HG02588 (cell line): Measurements from ENCODE around the gene OR2A5.
"Not testable (repeated sequence)": the region's sequence is repeated elsewhere in the genome, so short reads cannot be mapped to it uniquely, and the experiment has no call there.

Experiments used
- ATAC-seq: cut with Tn5 transposase; IDR thresholded peaks from one replicate; pipeline ENCODE4 v1.9.1; 2021; ENCODE audit warnings: mild to moderate bottlenecking, moderate library complexity; ENCODE audit not compliant: unreplicated experiment

OR2A5 gene

DNA sequence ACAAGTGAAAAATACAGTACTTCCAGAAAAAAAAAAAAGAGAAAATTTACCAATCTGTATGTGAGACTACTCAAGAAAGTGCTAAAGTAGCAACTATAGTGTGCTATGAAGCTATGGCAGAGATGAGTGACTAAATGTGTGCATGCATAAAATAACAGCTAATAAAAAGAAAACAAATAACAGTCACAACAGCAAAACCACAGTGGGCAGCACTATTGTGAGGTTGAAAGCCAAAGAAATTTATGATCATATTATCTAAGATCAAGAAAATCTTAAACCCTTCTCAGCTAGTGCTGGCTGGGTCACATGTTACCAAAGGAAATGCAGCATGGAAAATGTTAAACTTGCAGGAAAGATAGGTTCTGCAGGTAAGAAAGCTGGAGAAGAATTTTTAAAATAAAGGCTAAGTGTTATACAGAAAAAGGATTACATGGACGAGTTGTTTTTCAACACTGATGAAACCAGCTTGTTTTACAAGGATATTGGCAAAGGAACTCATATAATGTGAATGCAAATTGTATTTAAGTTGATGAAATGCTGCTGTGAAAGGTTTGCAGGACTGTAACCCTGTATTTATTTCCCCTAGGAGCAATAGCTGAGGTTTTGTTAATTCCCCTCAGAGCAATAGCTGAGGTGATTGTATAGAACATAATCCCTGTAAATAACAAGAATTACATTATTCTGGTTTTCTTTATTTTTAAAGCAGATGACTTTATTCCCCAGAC is 15.6 kb upstream of the OR2A5 start:
- ATAC-seq = no peak

DNA sequence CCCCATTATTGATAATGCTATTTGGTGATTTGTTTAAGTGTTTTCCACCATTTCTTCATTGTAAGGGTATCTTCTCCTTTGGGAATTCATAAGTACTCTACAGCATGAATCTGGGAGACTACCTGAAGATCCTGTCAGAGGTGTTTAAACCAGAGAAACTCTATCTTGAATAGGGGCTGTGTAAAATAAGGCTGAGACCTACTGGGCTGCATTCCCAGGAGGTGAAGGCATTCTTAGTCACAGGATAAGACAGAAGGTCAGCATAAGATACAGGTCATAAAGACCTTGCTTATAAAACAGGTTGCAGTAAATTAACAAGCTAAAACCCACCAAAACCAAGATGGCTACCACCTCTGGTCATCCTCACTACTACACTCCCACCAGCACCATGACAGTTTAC is 13.4 kb upstream of the OR2A5 start:
- no peak for ATAC-seq

DNA sequence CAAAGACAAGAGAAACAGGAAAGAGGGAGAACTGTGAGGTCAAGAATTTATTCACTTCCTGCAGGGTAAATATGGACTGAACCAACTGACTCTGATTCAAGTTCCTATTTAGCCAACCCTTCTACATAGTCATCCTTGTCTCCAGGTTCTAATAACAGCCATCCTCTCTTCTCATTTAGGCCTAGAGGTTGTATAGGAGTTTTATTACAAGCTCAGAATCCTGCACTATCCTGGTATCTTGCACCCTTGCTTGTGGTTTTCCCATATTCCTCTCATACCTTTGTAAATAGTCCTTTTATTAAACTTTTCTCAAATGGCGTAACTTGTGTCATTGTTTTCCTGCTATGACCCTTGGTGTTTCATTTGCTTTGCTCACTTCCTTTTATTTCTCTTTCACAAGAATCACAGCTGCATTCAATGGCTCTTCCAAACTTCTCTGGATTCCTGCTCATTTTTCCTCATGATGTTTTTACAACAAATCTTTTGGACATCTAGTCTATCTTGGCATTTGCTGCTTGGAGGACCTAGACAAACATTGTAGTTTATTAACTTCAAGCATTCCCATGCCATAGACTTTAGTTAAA is 12.4 kb upstream of the OR2A5 start:
- no peak for ATAC-seq

DNA sequence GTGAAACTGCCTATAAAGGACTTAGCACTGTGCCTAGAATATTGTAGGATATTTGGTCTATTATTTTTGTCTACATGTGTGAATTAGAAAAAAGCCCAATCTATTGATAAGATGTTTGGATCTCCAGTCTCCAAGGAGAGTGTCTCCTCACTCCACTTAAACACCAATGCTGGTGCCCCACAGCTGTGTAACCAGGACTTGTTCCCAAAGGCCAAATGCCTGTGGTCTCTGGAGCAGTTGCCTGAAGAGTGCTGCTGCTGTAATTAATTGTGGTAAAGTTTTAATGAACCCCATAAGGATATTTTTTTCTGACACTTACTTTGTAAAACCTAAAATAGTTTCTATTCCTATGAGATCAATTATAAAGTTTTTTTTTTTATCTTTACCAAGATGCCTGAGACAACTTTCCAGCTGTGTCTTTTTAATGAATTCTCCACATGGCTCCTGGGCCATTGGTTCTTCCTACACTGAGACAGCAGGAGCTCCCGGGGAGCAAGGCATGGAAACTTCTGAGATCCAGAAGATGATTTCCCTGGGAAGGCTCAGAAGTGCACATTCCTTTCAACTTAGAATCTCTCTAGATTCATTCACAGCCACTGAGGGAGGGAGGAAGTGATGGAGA is 11.2 kb upstream of the OR2A5 start:
- ATAC-seq = no peak

DNA sequence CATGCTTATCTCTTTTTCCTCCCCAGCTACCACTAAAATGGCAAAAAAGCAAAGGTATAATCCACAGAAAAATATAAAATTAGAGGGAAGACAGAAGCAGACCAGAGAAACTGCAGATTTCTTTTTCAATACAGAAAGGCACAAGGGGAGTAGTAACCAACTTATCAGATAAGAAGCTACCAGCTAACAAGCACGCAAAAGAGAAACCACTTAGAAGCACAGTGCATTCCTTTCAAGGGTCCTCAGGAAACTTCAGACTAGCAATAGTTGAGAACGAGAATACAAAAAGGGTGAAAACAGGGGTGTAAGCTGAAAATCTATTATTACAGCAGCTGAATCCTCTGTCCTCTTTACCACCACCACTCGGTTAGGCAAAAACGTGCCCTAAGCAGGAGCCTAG is 9.9 kb upstream of the OR2A5 start:
- no peak for ATAC-seq

DNA sequence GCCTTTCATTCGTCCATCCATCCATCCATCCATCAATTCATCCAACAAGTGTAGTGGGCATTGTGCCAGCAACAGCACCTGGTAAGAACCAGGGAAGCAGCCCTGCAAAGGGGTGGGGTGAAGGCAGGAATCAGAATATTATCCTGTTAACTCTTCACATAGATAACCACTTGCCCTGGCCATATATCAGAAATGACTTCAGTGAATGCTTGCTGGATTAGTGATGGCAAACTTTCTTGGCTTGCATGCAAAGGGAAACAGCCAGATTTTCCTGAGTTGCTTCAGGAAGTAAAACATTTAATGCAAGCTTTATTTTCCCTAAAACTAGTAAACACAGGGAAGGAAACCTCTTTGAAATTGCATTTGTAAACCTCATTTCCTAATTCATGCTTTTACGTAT is 743 bp downstream of the OR2A5 start:
- no peak for ATAC-seq

DNA sequence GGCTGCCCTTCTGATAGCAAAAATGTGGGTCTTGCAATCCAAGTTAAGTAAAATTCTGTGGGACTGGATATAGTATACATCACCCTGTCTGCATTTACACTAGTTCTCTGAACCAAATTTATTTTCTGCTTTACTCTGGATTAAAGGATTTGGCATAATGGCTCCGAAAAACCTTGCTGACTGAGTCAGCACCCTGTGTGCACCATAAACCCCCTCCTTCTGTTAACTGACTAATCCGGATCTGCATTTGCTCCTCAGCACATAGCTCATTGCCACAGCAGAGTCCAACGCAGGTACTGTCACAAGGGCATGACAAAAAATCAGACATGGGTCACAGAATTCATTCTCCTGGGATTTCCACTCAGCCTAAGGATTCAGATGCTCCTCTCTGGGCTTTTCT is 1.3 kb downstream of the OR2A5 start:
- no peak for ATAC-seq

DNA sequence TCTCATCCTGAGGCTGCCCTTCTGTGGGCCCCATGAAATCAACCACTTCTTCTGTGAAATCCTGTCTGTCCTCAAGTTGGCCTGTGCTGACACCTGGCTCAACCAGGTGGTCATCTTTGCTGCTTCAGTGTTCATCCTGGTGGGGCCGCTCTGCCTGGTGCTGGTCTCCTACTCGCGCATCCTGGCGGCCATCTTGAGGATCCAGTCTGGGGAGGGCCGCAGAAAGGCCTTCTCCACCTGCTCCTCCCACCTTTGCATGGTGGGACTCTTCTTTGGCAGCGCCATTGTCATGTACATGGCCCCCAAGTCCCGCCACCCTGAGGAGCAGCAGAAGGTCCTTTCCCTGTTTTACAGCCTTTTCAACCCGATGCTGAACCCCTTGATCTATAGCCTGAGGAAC is 2.1 kb downstream of the OR2A5 start:
- ATAC-seq = not testable (repeated sequence)

DNA sequence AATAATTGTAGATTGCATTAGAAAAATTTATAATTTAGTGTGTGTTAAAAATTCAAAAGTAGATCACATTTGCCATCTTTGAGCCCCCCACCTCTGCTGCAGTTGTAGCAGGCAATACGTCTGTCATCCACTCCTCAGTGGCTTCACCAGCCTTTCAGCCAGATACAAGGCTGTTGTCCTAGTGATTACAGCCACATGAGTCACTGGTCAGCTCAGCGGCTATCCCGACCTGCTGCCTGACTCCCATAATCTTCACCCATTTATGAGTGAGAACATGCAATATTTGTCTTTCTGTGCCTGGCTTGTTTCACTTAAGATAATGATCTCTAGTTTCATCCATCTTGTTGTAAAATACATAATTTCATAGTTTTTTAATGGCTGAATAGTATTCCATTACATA is 9.2 kb downstream of the OR2A5 start:
- ATAC-seq = no peak

DNA sequence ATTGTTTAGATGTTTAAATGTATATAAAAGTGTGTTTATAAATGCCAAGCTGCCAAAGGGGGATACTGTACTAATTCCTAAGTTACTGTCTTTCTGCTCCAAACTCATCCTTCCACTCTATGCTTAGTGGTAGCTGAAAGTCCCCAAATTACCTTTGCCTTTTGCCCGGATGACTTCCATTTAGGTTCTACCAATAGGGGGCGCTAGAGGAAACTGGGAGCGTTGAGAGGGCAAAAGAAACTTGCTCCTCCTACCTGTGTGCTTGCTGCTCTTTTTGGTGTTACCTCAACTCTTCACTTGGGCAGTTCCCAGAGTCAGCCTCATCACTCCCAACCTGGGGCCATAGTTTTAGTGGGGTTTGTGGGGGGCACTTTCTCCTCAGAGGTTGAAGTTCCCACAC is 15.0 kb downstream of the OR2A5 start:
- ATAC-seq = no peak

DNA sequence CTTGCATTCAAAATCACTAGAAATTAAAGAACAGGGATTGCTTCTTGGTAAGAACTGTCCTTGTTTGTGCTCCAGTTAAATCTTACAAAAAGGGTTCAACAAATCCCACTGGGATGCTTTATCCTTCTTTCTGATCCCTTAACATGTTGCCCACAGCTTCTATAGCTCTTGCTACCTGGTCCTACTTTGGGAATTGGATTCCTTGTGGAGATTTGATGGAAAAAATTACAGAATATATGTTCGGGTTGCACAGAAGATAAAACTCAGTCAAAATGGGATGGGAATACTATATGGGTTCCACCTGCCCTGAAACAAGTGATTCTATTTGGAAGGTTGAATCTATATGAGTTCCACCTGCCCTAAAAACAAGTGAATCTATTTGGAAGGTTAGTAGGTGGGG is 20.8 kb downstream of the OR2A5 start, which contains the start of gene OR2A25:
Gene OR2A25 (plus strand): TSS at position 301 of the 400 bp plus-strand sequence. CDS start 4,409 bp downstream, outside the sequence.
- ATAC-seq = no peak

DNA sequence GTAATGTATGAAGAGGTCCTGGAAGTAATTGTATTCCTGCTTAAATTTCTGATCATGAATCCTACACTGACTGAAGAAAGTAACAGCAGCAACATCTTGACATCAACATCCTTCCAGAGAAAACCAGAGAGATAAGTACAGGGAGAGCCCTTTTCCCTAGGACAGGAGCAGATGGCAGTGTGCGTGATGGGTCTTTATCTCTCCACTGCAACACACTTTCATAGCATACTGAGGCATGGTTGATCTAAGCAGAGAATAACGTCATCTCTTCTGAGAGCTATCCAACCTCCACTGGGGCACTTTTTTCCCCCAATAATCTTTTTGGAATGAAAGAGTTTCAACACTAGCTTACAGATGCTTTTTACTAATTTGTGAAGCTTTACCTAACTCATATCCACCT is 21.2 kb downstream of the OR2A5 start:
- ATAC-seq = no peak

DNA sequence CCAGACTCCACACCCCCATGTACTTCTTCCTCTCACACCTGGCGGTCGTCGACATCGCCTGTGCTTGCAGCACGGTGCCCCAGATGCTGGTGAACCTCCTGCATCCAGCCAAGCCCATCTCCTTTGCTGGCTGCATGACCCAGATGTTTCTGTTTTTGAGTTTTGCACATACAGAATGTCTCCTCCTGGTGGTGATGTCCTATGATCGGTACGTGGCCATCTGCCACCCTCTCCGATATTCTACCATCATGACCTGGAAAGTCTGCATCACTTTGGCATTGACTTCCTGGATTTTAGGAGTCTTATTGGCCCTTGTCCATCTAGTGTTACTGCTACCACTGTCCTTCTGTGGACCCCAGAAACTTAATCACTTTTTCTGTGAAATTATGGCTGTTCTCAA is 25.6 kb downstream of the OR2A5 start:
- ATAC-seq = no peak

DNA sequence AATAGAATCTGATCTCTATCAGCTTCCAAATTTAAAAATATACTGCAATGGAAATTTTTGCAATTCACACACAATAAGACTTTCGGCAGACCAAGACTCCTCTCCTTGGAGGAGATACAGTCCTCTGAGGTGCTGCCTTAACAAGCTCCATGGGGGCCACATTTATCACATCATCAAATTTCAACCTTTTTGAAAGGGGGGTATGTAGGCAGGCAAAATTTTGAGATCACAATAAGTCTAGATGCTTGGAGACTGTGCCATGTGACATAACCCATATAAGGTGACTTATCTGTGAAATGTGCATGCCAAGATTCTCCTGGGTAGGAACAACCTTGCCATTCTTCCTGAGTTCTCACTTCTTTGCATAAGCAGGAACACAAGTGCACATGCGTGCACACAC is 37.2 kb downstream of the OR2A5 start, which contains the start of gene OR2A12:
Gene OR2A12 (plus strand): TSS at position 301 of the 400 bp plus-strand sequence. CDS start 8,830 bp downstream, outside the sequence.
- ATAC-seq = no peak

DNA sequence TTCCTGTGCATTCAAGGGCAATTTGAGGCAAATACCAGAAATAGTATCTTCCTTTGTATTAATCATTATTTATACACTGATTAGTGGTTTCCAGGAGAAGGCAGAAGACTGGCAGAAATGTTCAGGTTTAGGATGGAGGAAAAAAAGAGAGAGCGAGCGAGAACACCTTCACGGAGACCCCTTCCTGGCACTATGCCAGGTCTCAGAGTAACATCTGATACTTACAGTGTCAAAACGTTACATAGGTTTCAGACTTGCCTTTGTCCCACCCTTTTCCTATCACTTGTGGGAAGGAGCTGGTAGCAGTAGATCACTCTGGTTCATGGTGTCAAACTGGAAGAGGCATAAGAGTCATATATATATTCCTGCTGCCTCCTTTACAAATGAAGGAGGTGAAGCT is 38.0 kb downstream of the OR2A5 start:
- no peak for ATAC-seq

DNA sequence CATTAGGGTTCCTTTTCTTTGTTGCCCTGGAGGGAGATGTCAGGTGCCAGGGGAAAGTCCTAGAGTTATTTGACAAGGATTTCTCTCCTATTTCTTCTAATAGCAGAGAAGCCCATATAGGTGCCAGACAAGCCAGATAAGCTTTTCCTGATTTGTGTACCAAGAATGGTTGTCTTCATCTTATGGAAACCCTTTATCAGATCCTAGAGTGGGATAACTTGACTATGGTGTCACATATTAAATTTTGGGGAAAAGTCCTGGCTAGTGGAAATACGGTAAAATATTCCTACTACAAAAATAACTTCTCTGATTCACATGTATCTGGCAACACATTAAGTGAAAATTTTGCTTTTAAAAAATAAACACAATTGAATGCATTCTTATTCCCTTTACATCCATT is 38.5 kb downstream of the OR2A5 start:
- no peak for ATAC-seq

DNA sequence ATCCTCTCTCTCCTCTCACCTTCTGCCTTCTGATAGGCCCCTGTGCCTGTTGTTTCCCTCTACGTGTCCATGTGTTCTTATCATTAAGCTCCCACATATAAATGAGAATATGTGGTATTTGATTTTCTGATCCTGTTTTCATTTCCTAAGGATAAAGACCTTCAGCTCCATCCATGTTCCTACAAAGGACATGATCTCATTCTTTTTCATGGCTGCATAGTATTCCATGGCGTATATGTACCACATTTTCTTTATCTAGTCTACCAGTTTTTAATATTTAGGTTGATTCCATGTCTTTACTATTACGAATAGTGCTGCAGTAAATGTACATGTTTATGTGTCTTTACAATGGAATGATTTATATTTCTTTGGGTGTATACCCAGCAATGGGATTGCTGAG is 41.9 kb downstream of the OR2A5 start:
- no peak for ATAC-seq

DNA sequence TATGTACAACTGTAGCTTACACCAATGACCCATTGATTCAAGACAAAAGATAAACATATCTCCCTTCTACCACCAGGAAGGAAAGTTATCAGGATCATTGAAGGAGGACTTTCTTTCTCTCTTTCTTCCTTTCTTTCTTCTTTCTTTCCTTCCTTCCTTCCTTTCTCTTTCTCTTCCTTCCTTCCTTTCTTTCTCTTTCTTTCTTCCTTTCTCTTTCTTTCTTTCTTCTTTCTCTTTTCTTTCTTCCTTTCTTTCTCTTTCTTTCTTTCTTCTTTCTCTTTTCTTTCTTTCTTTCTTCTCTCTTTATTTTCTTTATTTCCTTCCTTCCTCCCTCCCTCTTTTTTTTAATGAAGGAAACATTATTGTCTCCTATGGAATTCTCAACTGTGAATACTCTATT is 50.0 kb downstream of the OR2A5 start:
- ATAC-seq = no peak

DNA sequence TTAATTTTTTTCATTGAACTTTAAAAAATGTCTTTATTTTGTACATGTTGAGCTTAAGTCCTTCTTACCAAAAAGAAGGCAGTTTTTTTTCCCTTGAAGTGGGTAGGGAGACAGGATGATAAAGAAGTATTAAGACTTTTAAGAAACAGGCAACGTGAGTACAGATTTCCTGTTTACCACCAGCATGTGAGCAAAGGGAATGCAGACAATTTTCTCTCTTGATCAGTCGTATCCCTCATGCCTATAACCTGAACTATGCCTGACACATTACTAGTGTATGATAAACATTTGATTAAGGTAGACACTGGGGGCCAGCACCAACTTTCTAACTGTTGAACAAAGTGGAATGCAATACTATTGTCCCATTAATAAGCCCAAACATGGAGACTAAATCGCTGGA is 51.9 kb downstream of the OR2A5 start:
- ATAC-seq = no peak

DNA sequence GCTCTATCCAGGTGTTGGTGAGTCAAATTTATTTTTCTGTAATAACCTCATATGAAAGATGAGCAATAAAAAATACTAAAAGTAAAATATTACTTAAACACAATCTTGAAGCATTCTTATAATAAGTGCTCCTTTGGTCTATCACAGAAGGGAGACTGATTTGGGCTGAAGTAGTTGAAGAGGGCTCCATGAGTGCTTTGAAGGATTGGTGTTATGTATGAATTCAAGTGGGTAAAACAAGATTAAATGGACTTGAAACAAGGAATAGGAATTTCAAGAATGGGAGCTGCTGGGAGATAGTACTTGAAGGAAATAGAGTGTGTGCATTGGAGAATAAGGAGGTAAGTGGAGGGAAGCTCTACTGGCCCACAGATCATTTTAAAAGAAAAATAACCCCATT is 53.3 kb downstream of the OR2A5 start:
- ATAC-seq = no peak

DNA sequence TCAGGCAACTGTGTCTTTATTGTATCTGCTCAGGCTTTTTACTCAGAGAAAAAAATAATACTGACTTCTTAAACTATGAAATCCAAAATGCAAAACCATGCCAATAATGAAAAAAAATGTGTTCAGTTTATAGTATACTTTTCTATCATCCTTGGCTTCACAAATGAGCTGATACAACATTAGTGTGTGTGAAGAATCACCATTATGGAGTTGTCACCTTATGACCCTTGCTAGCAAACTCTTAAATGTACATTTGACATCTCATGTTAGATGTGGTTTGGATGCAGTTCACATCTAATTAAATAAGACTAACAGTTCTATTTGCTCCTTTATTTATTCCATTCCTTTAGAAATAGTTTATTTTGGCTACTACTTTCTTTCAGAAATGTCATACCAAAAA is 56.5 kb downstream of the OR2A5 start:
- no peak for ATAC-seq
